ENCODE results near the gene COL13A1. TPM values are rescaled to one million over a fixed set of nuclear protein-coding genes. Genes with fewer than 3 reads are reported as not detected.
A peak's percentile ranks its signal among the peaks of the same experiment; 100 is the strongest.

The COL13A1 gene
- total and polyA plus RNA-seq, 2 of the 8 experiments (the other 6 are each of a cell fraction or from before 2014, with no cell fraction given) = 2.6 to 5.2 TPM

GRCh38 chr10:69885379-69886013 is 83.8 kb downstream of the COL13A1 start:
- Histone ChIP-seq H2AFZ (ENCODE audit: low read length) (no peak overlapping the region), H3K79me2 (ENCODE audit: control insufficient read depth in 1 of 2, insufficient read depth in 2 of 2, low read length in 2 of 2) (no peaks in the 10 kb centered on the region), H3K18ac (ENCODE audit: extremely low read depth, low read length) (no peak overlapping the region), H4K91ac (replicated peaks; ENCODE audit: insufficient read length, low read length) (no peak overlapping the region), H3K9ac (replicated peaks in 1 of 4; ENCODE audit: extremely low read depth in 1 of 4, low read depth in 3 of 4, low read length in 3 of 4) (no peak overlapping the region; a peak in 1 of 7 replicates), H3K4ac (replicated peaks; ENCODE audit: insufficient read length, low read depth, low read length) (no peak overlapping the region), H3K4me3 (ENCODE audit: extremely low read depth in 1 of 4, insufficient read depth in 2 of 4, low read depth in 3 of 4, low read length in 4 of 4) (no peak overlapping the region), H2BK15ac (ENCODE audit: low read length) (0 out of 2 replicates have a peak overlapping the region, but pooled peaks have one; percentile 74), H3K4me2 (ENCODE audit: insufficient read depth in 1 of 2, low read depth in 2 of 2, low read length in 2 of 2) (no peak overlapping the region), H4K20me1 (replicated peaks in 1 of 2; ENCODE audit: control insufficient read depth in 1 of 2, insufficient read depth in 2 of 2, low read length in 2 of 2) (no peaks in the 10 kb centered on the region), H2BK20ac (ENCODE audit: low read length) (no peak overlapping the region), H3K27ac (ENCODE audit: low read depth, low read length) (no peak overlapping the region), H4K5ac (ENCODE audit: insufficient read length, low read depth, low read length) (no peak overlapping the region), H3K9me3 (ENCODE audit: insufficient read depth in 2 of 2, low read depth in 1 of 2, low read length in 1 of 2) (no peaks in the 10 kb centered on the region), H4K8ac (ENCODE audit: extremely low read depth, insufficient read depth, low read length) (no peak overlapping the region), H3K79me1 (ENCODE audit: low read depth, low read length) (no peaks in the 10 kb centered on the region), H2AK5ac (ENCODE audit: low read depth, low read length) (no peak overlapping the region), H3K23ac (ENCODE audit: insufficient read length) (no peak overlapping the region), H3K56ac (replicated peaks; ENCODE audit: insufficient read length, low read depth, low read length) (no peak overlapping the region), H3K14ac (ENCODE audit: insufficient read length) (no peak overlapping the region), H3K4me1 (replicated peaks in 1 of 4; ENCODE audit: control insufficient read depth in 3 of 4, insufficient read depth in 4 of 4, low read length in 3 of 4) (peaks cover 0 to 10% (median 7%) of the 10 kb centered on the region in 4 experiments; a peak in 6 of 7 replicates), H2BK5ac (ENCODE audit: low read depth, low read length) (no peak overlapping the region), H3K23me2 (ENCODE audit: low read depth, low read length) (no peaks in the 10 kb centered on the region), H2BK120ac (replicated peaks; ENCODE audit: low read depth, low read length) (no peak overlapping the region), H3K27me3 (replicated peaks in 1 of 4; ENCODE audit: control insufficient read depth in 3 of 4, extremely low read depth in 1 of 4, insufficient read depth in 3 of 4, low read length in 3 of 4) (no peaks in the 10 kb centered on the region), H2BK12ac (ENCODE audit: low read depth, low read length) (no peak overlapping the region), H3K36me3 (ENCODE audit: control insufficient read depth in 2 of 4, insufficient read depth in 4 of 4, low read length in 3 of 4) (no peaks in the 10 kb centered on the region)
- ChIA-PET CTCF (ENCODE audit: partially characterized antibody) (interaction anchor here (0.6 to 7.0 kb wide), 12 partner anchors 14 to 1216 kb away, joined by 3 to 78 read pairs (median 4); no protein-coding TSS in a partner anchor), POLR2A (ENCODE audit: partially characterized antibody) (no interaction called here)
- TF ChIP-seq SP1 (IDR thresholded peaks at IDR 0.05; ENCODE audit: low read depth, low read length) (no peak), CTCF (IDR thresholded peaks at IDR 0.05; ENCODE audit: control extremely low read depth in 1 of 3, insufficient read depth in 1 of 3, low read depth in 1 of 3, low read length in 3 of 3) (peak in 2 of 3 experiments; percentile 38 to 50; a peak in 2 of 4 replicates)
- DNase-seq (ENCODE audit: low read depth in 1 of 2, low spot score in 2 of 2) = no peak
- 81% methylated on average over 8 of the region's 8 CpGs; no CpG with 5 or more reads in 1 of the 2 experiments for WGBS, 2 experiments (ENCODE audit: extremely low coverage in 1 of 2, insufficient coverage in 1 of 2, insufficient read length in 1 of 2, insufficient replicate concordance in 2 of 2, low coverage in 1 of 2, low lambda C conversion rate in 2 of 2, missing lambda C conversion rate in 1 of 2)
- peak; percentile 83 for FAIRE-seq

Data from H1 (cell line).